Measurements from ENCODE around the gene ENOX2.
A peak's percentile ranks its signal among the peaks of the same experiment; 100 is the strongest.
"Not testable (repeated sequence)": the region's sequence is repeated elsewhere in the genome, so short reads cannot be mapped to it uniquely, and the experiment has no call there.

ENOX2 gene

GRCh38 chrX:130902783-130903613, at the start of gene ENOX2:
Gene ENOX2, minus strand, starts transcription at chrX:130903209. Its CDS starts 199,993 bp downstream, at chrX:130703216.
- peak; percentile 97 for DNase-seq

- DNase-seq: no peak
Measured at GRCh38 chrX:130952266-130953043, 49.4 kb upstream of the ENOX2 start.

DNA sequence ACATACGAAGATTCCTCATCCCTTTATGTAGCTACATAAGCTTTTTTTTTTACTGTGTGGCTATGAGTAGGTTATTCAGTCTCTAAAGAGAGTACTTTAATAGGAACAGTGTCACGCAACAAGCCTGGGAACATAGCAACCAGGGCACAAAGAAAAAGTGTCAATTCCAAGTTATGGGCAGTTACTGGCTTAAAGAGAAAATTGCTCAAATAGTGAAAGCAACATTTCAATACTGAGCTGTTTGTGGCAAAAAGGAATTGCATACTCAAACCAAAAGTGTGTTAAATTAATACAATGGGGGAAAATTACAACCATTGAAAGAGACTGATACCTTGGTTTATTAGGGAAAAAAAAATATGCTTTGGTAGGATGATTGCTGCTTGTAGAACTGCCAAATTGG, 41.2 kb upstream of the ENOX2 start:
- DNase-seq: no peak

- no peak for DNase-seq
Measured at GRCh38 chrX:130937101-130937500, 34.1 kb upstream of the ENOX2 start.

DNA sequence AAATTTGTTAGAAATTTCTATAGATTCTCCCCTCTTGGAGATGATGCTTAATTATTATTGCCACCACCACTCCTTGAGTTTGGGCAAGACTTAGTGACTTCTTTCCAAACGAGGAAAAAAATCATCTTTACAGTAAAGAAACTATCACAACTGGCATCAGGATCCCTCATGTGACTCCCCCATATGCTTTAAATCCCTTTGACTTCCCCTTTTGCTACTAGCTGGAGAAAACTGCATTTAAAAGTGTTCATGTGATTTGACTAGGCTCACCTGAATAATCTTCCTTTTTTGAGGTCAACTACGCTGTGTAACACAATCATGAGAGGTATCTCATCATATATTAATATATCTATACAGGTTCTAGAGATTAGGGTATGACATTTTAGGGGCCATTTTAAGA, 30.3 kb upstream of the ENOX2 start:
- no peak for DNase-seq

GRCh38 chrX:130920405-130920804, 17.4 kb upstream of the ENOX2 start:
- DNase-seq: not testable (repeated sequence)

- DNase-seq: not testable (repeated sequence)
Measured at GRCh38 chrX:130919676-130920075, 16.7 kb upstream of the ENOX2 start.

- not testable (repeated sequence) for DNase-seq
Measured at GRCh38 chrX:130918498-130918897, 15.5 kb upstream of the ENOX2 start.

- DNase-seq: peak; percentile 54
Measured at GRCh38 chrX:130916636-130917422, 13.8 kb upstream of the ENOX2 start.

DNA sequence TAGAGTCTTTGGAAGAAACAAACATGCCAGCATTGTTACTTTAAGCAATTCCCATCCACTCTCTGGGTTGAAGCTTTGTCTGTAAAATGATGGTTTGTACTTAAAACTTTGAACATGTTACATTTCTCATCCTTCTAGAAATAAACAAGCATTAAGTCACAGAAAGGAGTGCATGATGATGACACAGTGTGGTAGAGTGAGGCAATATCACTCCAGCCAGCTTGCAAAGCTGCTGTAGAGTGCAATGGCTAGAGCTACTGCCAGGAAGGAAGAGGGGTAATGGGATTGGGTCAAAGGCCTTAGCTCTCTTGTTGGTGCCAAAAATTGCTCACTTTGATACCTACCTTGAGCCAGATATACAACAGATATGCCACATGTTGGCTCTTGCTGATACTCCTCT, 12.3 kb upstream of the ENOX2 start:
- DNase-seq: no peak

DNA sequence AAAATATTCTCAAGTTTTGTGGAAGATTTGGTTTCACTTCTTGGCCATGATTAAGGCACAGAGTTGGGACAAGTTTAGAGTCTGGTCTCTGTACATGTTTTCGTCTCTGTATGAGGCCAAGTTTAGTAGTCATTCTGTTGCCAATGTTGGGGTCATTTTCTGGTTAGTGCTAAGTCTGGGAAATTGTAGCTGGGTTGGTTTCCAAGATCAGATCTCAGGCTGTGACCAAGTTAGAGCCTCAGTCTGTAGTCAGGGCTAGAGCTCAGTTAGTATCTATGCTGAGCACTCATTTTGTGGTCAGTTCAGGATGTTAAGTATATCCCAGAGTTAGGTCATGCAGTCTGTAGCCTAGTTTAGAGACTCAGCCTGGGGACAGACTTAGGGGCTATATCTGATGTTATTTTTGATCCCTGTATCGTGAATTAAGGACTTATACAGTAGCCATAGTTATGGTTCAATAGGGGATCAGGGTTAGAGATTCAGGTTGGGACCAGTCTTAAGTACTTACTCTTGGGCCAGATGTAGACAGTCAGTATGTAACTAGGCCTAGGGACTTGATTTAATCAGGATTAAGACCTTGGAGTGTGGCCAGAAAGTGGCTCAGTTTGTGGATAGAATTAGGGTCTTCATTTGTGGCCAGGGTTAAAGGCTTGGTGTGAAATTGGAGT, 6.6 kb upstream of the ENOX2 start:
- no peak for DNase-seq

GRCh38 chrX:130906776-130907175, 3.8 kb upstream of the ENOX2 start:
- DNase-seq: no peak

DNA sequence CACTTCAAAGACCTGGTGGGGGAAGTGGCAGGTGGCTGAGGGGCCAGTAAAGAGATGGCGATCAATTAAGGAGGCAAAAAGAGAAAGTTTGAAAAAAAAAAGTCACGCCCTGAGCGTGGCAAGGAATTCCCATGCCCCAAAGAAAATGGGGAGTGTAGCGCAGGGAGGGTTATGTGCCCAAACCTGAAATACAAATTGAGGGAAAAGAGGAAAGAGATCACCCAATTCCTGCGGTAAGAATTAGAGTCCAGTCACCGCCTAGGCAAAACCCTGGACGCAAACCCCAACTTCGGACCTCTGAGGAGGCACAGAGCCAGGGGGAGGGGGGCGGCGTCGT, 595 bp downstream of the ENOX2 start:
- DNase-seq: no peak

- no peak for DNase-seq
Measured at GRCh38 chrX:130896802-130897501, 6.1 kb downstream of the ENOX2 start.

DNA sequence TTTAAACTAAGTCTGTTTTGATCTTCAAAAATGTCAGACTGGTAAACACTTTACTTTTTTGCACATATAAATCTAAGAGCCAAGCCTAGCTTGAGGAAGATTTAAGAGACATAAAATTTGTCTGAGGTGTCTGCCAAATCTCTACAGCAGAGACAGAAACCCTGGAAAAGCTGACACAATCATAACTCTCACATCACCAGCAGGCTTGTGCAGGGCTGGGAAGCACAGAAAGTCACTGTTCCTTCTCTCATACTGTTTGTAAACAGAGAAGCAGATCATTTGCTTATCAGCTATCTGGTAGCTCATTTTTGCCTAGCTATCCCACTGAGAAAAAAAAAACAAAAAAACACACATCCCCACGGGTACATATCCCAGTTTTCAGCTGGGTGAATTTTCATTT, 7.0 kb downstream of the ENOX2 start:
- no peak for DNase-seq

- DNase-seq: no peak
Measured at GRCh38 chrX:130895299-130895698, 7.7 kb downstream of the ENOX2 start.

DNA sequence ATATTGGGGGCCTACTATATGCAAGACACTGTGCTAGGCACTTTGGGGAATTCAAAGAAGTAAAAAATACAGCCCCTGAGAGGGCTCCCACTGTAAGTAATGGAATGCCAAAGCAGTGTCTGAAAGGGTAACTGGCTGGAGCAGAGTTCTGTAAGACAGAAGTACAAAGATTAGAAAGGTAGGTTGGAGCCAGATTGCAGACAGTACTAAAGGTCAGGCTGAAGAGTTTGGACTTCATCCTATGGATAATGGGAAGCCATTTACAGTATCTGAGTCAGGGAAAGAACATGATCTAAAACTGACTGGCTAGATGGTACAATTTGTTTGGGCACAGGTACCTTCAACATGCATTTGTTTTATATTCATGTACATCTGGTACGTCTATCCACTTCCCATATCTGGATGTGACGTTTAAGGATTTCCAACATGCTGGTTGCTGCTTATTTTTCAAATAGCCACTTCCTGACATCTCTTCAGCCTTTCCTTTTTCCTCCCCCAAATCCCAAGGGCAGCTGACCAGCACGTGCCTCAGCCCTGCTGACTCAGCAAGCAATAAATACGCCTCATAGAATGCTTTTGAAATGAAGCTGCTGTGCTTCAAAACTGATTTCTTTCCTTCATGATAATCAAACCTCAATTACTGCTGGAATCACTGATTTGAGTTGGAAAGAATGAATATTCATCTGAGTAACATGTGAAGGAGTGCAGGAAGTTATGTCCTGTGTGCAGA, 9.5 kb downstream of the ENOX2 start:
- no peak for DNase-seq

GRCh38 chrX:130887376-130887775, 15.6 kb downstream of the ENOX2 start:
- peak; percentile 79 for DNase-seq

- DNase-seq: peak; percentile 39
Measured at GRCh38 chrX:130885996-130886395, 17.0 kb downstream of the ENOX2 start.

GRCh38 chrX:130885508-130885907, 17.5 kb downstream of the ENOX2 start:
- DNase-seq: no peak

- DNase-seq: no peak
Measured at GRCh38 chrX:130884627-130885026, 18.4 kb downstream of the ENOX2 start.

- DNase-seq: no peak
Measured at GRCh38 chrX:130879869-130880268, 23.1 kb downstream of the ENOX2 start.
